GM12891 (cell line): Measurements from ENCODE around the gene TMA7B.

ENCODE experiments used
- POLR2A ChIP-seq: IDR thresholded peaks from 2 replicates; pipeline ENCODE4 v1.6.1; 2011; ENCODE audit warnings: low read depth, low read length, control low read depth
- POLR2AphosphoS5 ChIP-seq: IDR thresholded peaks from 2 replicates; pipeline ENCODE4 v1.6.1; 2011; ENCODE audit warnings: low read depth, low read length, control low read depth
- POU2F2 ChIP-seq: IDR thresholded peaks from 2 replicates; pipeline ENCODE4 v1.6.1; 2011; ENCODE audit warnings: low read depth, mild to moderate bottlenecking, control low read depth, low read length, moderate library complexity
- SPI1 ChIP-seq: IDR thresholded peaks from 2 replicates; pipeline ENCODE4 v1.6.1; 2011; ENCODE audit warnings: low read depth, low read length, control low read depth
- TAF1 ChIP-seq: IDR thresholded peaks from 2 replicates; pipeline ENCODE4 v1.6.1; 2011; ENCODE audit warnings: low read depth, low read length, control low read depth

GRCh38 chr22:39956932-39957664 lies 3.1 kb upstream of the TMA7B start:
- TF ChIP-seq SPI1 (peak; percentile 95), POLR2A (no peak), POLR2AphosphoS5 (no peak), TAF1 (no peak), POU2F2 (0 out of 2 replicates have a peak, but pooled peaks have one; percentile 15)
